Measurements from ENCODE around the gene LAMB3. TPM values are rescaled to one million over a fixed set of nuclear protein-coding genes. Genes with fewer than 3 reads are reported as not detected.

LAMB3 gene
- total RNA-seq, 2 experiments from 2014 or later, result 0.60 to 0.70 TPM

GRCh38 chr1:209612646-209613399 is 39.4 kb downstream of the LAMB3 start:
- Mint-ChIP-seq H3K36me3 (ENCODE audit: low read depth) (no peaks in the 10 kb centered on the region), H3K4me1 (ENCODE audit: low read depth) (no peaks in the 10 kb centered on the region), H3K4me3 (no peak overlapping the region), H3K27ac (no peak overlapping the region), H3K27me3 (no peaks in the 10 kb centered on the region), H3K9me3 (no peaks in the 10 kb centered on the region)
- no peak for ATAC-seq
- DNase-seq, result no peak
- intact Hi-C loops (cut with micrococcal nuclease), result no loop called here
- CTCF ChIA-PET, result interaction anchor here (1.0 to 2.0 kb wide), 3 partner anchors 15 to 36 kb away, joined by 3 to 9 read pairs (median 4); no protein-coding TSS in a partner anchor
- TF ChIP-seq, protein P1, sequence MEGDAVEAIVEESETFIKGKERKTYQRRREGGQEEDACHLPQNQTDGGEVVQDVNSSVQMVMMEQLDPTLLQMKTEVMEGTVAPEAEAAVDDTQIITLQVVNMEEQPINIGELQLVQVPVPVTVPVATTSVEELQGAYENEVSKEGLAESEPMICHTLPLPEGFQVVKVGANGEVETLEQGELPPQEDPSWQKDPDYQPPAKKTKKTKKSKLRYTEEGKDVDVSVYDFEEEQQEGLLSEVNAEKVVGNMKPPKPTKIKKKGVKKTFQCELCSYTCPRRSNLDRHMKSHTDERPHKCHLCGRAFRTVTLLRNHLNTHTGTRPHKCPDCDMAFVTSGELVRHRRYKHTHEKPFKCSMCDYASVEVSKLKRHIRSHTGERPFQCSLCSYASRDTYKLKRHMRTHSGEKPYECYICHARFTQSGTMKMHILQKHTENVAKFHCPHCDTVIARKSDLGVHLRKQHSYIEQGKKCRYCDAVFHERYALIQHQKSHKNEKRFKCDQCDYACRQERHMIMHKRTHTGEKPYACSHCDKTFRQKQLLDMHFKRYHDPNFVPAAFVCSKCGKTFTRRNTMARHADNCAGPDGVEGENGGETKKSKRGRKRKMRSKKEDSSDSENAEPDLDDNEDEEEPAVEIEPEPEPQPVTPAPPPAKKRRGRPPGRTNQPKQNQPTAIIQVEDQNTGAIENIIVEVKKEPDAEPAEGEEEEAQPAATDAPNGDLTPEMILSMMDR (IDR thresholded peaks at IDR 0.05), result no peak
- POLR2A ChIA-PET, result no interaction called here

- CTCF ChIA-PET, result interaction anchor here (0.7 to 2.0 kb wide), 3 partner anchors 11 to 35 kb away, joined by 3 to 9 read pairs (median 3); no protein-coding TSS in a partner anchor
- Mint-ChIP-seq H3K27ac (no peak overlapping the region), H3K4me3 (no peak overlapping the region), H3K4me1 (ENCODE audit: low read depth) (no peaks in the 10 kb centered on the region), H3K9me3 (no peaks in the 10 kb centered on the region), H3K36me3 (ENCODE audit: low read depth) (no peaks in the 10 kb centered on the region), H3K27me3 (no peaks in the 10 kb centered on the region)
- TF ChIP-seq, protein P1 (IDR thresholded peaks at IDR 0.05), result no peak
- ATAC-seq (no peak), DNase-seq (no peak)
- POLR2A ChIA-PET, result interaction anchor here (0.7 to 1.2 kb wide), 2 partner anchors 12 to 16 kb away, joined by 3 read pairs; no protein-coding TSS in a partner anchor
- intact Hi-C loops (cut with micrococcal nuclease), result no loop called here
These were observed 40.3 kb downstream of the LAMB3 start for GRCh38 chr1:209611771-209612570.

- Mint-ChIP-seq H3K4me1 (ENCODE audit: low read depth) (no peaks in the 10 kb centered on the region), H3K27ac (no peak overlapping the region), H3K27me3 (no peaks in the 10 kb centered on the region), H3K9me3 (no peaks in the 10 kb centered on the region), H3K4me3 (no peak overlapping the region), H3K36me3 (ENCODE audit: low read depth) (no peaks in the 10 kb centered on the region)
- POLR2A ChIA-PET, result interaction anchor here (1.0 to 1.2 kb wide), 2 partner anchors 15 to 114 kb away, joined by 3 read pairs; no protein-coding TSS in a partner anchor
- DNase-seq (no peak), ATAC-seq (no peak)
- CTCF ChIA-PET, result interaction anchor here (1.0 to 2.0 kb wide), 3 partner anchors 9 to 41 kb away, joined by 4 to 9 read pairs (median 5); no protein-coding TSS in a partner anchor
- intact Hi-C loops (cut with micrococcal nuclease), result no loop called here
- TF ChIP-seq, protein P1 (IDR thresholded peaks at IDR 0.05), result no peak
These were observed 41.7 kb downstream of the LAMB3 start for GRCh38 chr1:209610631-209610905.

GRCh38 chr1:209609791-209610630 is 42.2 kb downstream of the LAMB3 start:
- intact Hi-C loops (cut with micrococcal nuclease), result loop anchor here (10.0 kb wide), 1 partner anchor 135 kb away; no protein-coding TSS in a partner anchor
- DNase-seq (no peak), ATAC-seq (no peak)
- H3K4me3 Mint-ChIP-seq, result no peak overlapping the region
- no peaks in the 10 kb centered on the region for H3K9me3 Mint-ChIP-seq
- H3K27me3 Mint-ChIP-seq, result no peaks in the 10 kb centered on the region
- ChIA-PET POLR2A (interaction anchor here (1.0 kb wide), 1 partner anchor 114 kb away, joined by 3 read pairs; no protein-coding TSS in a partner anchor), CTCF (interaction anchor here (1.0 to 3.8 kb wide), 5 partner anchors 10 to 43 kb away, joined by 4 to 15 read pairs (median 6); no protein-coding TSS in a partner anchor)
- no peaks in the 10 kb centered on the region for H3K4me1 Mint-ChIP-seq (ENCODE audit: low read depth)
- TF ChIP-seq, protein P1 (IDR thresholded peaks at IDR 0.05), result no peak
- no peak overlapping the region for H3K27ac Mint-ChIP-seq
- no peaks in the 10 kb centered on the region for H3K36me3 Mint-ChIP-seq (ENCODE audit: low read depth)
